Brain microvascular endothelial cell (primary cell): ENCODE measurements around the gene KRT83.

Source experiments
- DNase-seq: peaks from one replicate; pipeline ENCODE4 v3.0.0-alpha.2; 2020
- H3K27ac ChIP-seq: fragments of 250-450 bp; sonication (Bioruptor Pico); 2 replicates; pipeline ENCODE4 v1.5.1; 2020; ENCODE audit warnings: mild to moderate bottlenecking, moderate library complexity
- H3K27me3 ChIP-seq: fragments of 250-450 bp; sonication (Bioruptor Pico); replicated peaks from 2 replicates; pipeline ENCODE4 v1.5.1; 2020; ENCODE audit warnings: mild to moderate bottlenecking
- H3K36me3 ChIP-seq: fragments of 250-450 bp; sonication (Bioruptor Pico); replicated peaks from 2 replicates; pipeline ENCODE4 v1.5.1; 2020; ENCODE audit warnings: mild to moderate bottlenecking
- H3K4me3 ChIP-seq: 2 replicates; pipeline ENCODE4 v1.5.1; 2011; ENCODE audit warnings: low read depth, mild to moderate bottlenecking, control low read depth, low read length, moderate library complexity
- in situ Hi-C: cut with HindIII; loops from 2 replicates; pipeline ENCODE4 v1.10.0; 2017; ENCODE audit warnings: low sequenced_read_pairs, low pct_ligation_motif_present
- TF ChIP-seq, protein P1 (sequence below): IDR thresholded peaks from 2 replicates; pipeline ENCODE4 v1.5.1; 2011; ENCODE audit warnings: low read depth, mild to moderate bottlenecking, moderate library complexity, low read length, control low read depth, inconsistent platforms; ENCODE audit errors: missing control alignments

The KRT83 gene

DNA sequence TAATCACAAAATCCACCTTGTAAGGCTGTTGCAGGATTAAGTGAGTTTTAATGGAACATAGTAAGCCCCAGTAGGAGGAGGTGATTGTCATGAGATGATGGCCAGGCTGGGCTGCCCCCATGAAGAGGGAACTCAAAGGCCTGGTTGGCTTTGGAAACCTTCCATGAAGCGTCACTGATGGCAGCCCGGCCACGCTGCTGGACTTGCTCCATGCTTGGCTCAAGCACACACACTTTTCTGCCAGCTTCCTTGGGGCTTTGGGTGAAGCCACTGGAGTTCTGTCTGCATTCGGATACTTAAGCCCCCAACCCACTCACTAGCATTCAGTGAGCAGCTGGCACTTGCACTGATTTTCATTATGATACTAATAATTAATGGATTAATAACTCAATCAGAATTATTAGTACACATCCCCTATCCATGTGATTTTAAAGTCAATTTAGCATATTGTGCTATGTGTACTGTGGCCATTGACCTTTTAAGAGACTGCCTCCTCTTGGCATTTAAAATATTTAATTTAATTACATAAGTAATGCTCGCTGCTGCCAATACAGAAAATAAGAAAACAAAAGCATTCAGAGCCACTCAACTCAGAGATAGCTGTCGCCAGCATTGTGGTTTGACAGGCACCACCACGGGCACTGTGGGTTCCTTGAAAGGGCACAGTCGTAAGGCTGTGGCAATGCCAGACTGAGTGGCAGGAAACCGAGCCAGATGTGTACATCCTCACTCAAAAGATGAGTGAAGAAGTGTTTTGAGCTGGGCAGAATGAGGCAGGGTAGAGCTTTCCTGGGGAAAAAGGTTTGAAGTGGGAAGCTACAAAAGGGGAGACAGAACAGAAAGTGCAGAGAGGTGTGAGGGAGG lies 30.2 kb upstream of the KRT83 start:
- Histone ChIP-seq H3K27me3 (peaks cover 19% of the 10 kb centered on the region), H3K27ac (no peak overlapping the region), H3K4me3 (no peak overlapping the region), H3K36me3 (no peaks in the 10 kb centered on the region)
- TF ChIP-seq, protein P1, sequence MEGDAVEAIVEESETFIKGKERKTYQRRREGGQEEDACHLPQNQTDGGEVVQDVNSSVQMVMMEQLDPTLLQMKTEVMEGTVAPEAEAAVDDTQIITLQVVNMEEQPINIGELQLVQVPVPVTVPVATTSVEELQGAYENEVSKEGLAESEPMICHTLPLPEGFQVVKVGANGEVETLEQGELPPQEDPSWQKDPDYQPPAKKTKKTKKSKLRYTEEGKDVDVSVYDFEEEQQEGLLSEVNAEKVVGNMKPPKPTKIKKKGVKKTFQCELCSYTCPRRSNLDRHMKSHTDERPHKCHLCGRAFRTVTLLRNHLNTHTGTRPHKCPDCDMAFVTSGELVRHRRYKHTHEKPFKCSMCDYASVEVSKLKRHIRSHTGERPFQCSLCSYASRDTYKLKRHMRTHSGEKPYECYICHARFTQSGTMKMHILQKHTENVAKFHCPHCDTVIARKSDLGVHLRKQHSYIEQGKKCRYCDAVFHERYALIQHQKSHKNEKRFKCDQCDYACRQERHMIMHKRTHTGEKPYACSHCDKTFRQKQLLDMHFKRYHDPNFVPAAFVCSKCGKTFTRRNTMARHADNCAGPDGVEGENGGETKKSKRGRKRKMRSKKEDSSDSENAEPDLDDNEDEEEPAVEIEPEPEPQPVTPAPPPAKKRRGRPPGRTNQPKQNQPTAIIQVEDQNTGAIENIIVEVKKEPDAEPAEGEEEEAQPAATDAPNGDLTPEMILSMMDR, result no peak
- DNase-seq, result no peak
- in situ Hi-C loops, result no loop called here

DNA sequence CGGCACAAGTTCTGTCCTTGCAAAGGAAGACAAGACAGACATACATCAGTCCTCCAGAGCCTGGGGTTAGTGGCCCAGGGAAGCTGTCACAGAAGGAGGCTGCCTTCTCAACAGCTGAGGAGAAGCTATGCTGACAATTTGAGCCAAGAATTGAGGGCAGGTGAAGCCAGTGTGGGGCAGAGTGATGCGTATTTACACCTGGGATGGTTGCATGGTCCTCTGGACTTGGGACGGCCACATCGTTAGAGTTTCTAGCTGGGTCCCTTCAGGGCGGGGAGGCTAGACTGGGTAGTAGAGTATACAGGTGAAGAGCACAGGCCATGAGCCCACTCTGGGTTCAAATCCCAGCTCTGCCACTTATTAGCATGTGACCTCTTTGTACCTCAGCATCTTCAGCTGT lies 29.6 kb upstream of the KRT83 start:
- Histone ChIP-seq H3K4me3 (no peak overlapping the region), H3K36me3 (no peaks in the 10 kb centered on the region), H3K27me3 (peaks cover 19% of the 10 kb centered on the region), H3K27ac (no peak overlapping the region)
- TF ChIP-seq, protein P1, result no peak
- DNase-seq, result no peak
- in situ Hi-C loops, result no loop called here

DNA sequence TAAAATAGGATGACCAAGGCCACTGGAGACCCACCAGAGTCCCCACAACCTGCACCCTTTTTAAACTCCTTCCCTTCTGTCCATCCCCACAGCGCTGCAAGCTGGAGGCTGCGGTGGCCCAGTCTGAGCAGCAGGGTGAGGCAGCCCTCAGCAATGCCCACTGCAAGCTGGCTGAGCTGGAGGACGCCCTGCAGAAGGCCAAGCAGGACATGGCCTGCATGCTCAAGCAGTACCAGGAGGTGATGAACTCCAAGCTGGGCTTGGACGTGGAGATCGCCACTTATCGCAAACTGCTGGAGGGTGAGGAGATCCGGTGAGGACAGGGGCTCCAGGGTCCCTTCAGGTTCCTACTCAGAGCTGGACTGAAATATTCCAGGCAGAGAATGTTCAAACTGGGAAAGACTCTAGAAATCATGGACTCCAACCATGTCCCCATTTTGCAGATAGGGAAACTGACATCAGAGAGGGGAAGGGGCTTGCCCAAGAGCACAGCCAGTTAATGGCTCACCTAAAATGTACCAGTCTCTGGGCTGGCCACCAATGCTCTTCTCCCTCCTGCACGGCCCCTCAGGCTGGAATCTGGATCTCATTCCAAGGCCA lies 28.9 kb upstream of the KRT83 start:
- H3K36me3 ChIP-seq, result no peaks in the 10 kb centered on the region
- no peak overlapping the region for H3K27ac ChIP-seq
- DNase-seq, result no peak
- no peak overlapping the region for H3K4me3 ChIP-seq
- peaks cover 19% of the 10 kb centered on the region for H3K27me3 ChIP-seq
- in situ Hi-C loops, result no loop called here
- TF ChIP-seq, protein P1, result no peak

DNA sequence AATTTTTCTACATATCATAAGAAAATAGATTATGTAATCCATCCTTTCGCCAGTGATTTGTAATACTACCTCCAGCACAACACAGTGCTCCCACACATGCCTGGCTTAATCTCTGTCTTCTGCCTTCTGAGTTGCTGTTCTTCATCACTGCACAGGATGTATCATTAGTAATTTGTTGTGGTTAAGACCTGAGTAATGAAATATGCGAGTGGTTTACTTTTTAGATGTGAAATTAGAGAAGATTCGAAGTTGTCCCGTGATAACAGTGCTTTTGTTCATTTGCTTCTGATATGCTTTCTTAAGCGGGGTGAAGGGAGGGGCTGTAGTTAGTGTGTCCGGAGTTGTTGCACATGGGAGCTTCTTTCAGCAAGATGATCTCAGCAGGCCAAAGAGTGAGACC lies 28.0 kb upstream of the KRT83 start:
- Histone ChIP-seq H3K27ac (no peak overlapping the region), H3K36me3 (no peaks in the 10 kb centered on the region), H3K27me3 (peaks cover 17% of the 10 kb centered on the region), H3K4me3 (no peak overlapping the region)
- TF ChIP-seq, protein P1, result no peak
- in situ Hi-C loops, result no loop called here
- DNase-seq, result no peak

DNA sequence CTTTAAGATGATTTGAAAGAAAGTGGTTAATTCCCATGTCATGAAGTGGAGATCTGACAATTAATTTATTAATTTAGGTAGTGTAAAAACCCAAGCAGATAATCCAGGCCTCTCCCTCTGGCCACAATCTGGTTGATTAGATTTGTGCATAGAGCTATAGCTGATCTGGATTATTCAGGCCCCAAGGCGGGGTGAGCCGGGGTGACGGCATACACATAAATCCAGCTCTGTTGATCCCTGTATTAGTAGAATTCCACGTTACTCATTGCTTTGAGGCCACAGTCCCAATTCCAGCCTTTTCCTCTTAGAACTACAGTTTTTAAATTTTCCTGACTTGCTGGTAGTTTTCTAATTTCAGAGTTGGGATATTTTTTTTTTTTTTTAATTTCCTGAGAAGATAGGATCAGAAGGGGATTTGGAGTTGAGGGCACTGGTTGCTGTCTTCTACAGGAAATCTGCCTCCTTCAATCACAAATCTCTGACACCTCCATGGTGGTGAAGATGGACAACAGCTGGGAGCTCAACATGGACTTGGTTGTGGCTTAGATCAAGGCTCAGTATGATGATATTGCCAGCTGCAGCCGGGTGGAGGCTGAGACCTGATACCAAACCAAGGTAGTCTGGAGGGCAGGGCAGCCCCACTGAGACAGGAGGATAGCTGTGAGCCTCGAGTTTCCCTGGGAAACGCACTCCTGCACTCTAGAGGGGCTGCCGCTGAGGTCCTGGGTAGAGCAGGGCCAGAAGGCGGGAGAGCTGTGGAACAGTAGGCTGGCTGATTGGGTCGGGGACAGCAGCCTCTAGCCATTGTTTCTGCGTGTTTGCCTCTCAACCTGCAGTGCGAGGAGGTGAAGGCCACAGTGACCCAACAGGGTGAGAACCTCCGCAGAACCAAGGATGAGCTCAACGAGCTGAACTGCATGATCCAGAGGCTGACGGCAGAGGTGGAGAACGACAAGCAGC lies 26.6 kb upstream of the KRT83 start:
- peaks cover 9% of the 10 kb centered on the region for H3K27me3 ChIP-seq
- DNase-seq, result no peak
- H3K27ac ChIP-seq, result no peak overlapping the region
- no peak overlapping the region for H3K4me3 ChIP-seq
- no peaks in the 10 kb centered on the region for H3K36me3 ChIP-seq
- TF ChIP-seq, protein P1, result no peak
- in situ Hi-C loops, result no loop called here
